GM19099 (cell line): ENCODE data around the gene TTC34.

Experiments
- POLR2A ChIP-seq: IDR thresholded peaks from 3 replicates; pipeline ENCODE4 v1.6.1; 2011; ENCODE audit warnings: low read depth; ENCODE audit not compliant: insufficient read length; ENCODE audit errors: extremely low read depth

TTC34 gene

GRCh38 chr1:2639203-2639602 lies 162.3 kb downstream of the TTC34 start:
- no peak for TF ChIP-seq POLR2A

DNA sequence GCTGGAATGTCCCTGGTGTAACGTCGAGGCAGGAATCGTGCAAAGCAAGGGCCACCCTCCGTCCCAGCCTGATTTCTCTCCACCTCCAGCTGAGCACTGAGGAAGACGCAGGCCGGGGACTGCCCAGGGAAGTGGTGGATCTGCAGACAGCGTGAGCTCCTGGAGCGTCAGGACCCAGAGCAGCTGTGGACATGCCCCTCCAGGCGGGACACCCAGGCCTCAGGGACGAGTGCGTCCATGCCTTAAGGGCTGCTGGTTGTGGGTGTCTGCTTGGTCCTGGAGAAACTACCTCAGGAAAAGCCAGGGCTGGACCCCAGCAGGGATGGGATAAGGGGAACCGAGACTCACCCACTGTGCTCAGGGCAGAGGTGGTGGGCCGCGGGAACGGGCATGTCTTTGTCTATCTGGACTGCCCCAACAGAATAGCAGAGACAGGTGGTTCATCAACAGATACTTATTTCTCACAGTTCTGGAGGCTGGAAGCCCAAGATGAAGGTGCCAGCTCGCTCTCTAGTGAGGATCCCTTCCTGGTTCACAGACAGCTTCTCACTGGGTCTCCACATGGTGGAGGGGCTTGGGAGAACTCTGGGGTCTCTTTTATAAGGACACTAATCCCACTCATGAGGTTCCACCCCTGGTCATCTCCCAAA lies 162.9 kb downstream of the TTC34 start:
- TF ChIP-seq POLR2A: no peak

GRCh38 chr1:2637442-2638145 lies 163.9 kb downstream of the TTC34 start:
- no peak for TF ChIP-seq POLR2A

DNA sequence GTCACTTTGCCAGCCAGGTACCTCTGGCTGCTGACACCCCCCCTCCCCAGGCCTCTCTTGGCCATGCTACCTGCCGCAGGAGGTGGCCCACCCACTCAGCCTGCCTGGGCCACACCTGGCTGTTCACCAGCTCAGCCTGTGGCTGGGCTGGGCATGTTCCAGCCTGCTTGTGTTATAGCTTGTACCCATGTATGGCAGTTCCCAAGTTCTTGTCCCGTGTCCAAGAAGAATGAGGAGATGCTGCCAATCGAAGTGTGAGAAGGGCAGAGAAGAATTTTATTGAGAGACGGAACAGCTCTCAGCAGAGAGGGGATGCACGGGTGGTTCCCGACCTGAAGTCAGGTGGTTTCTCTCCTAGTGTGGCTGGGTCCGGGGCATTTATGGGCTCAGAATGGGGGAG lies 164.8 kb downstream of the TTC34 start:
- no peak for TF ChIP-seq POLR2A

- no peak for TF ChIP-seq POLR2A
Observed at GRCh38 chr1:2635361-2636010, 166.0 kb downstream of the TTC34 start.

DNA sequence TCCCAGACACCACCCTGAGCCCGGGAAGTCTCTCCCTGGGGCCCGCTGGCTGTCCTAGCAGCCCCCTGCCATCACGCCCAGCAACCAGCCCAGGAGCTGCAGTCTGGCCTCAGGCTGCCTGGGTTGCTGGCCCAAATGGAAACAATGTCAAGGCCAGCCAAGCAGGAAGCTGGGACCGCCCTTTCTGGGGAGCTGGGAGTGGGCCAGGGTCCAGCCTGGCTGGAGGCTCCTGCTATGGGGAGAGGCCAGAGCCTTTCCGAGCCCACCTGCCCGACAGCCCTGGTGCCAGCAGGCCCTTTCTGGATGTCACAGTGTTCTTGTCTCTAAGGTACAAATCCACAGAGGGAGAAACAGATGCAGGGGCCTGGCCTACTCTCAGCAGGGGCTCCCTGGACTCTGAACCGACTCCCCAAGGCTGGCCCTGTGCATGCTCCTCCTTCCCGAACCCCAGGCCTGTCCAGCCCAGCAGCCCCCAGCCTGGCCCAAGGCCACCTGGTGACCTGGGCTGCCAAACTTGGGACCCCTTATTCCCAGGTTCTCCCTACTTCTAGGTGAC lies 167.5 kb downstream of the TTC34 start:
- TF ChIP-seq POLR2A: no peak

DNA sequence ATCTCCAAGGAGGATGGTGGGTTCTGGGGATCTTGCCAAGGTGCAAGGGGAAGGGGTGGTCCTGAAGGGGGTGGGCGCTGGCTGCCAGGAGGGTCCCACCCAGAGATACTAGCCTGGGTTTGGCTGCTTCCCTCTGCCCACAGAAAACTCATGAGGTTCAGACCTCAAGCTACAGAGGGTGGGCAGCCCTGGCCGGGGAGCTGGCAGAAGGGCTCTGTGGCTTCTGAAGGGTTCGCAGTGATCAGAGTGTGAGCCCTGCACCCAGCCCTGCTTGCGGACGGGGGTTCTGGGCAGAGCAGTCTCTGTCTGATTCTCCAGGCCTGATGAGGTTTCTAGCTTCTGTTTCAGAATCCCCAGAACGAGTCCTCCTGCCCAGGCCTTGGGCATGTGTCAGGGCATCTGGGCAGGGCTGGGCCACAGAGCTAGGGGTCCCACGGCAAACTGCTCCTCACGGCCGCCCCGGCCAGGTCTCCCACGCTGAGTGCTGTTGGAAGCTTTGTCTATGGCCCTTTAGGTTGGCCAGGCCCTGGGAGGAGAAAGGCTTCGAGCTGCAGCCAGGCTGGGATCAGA lies 168.0 kb downstream of the TTC34 start:
- TF ChIP-seq POLR2A: no peak

GRCh38 chr1:2632561-2633361 lies 168.7 kb downstream of the TTC34 start, which contains the start of gene MMEL1:
TSS of gene MMEL1 (minus strand) at chr1:2633016. CDS start at chr1:2629484, 3,532 bp downstream.
- TF ChIP-seq POLR2A: no peak

DNA sequence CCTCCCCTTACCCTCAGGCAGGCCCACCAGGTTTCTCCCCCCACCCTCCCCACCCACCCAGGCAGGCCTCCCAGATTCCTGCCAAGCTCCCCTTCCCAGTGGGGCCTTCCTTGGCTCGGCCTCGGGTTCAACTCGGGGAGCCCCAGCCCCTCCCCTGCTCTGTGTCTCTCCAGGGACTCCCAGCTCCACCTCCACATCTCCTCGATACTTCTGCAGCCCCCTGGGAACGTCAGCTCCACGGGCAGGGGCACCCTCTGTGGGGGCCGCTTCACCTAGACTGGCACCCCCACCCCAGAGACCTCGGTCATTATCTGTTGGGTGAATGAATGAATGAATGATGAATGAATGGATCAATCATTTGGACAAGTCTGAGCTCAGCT lies 169.5 kb downstream of the TTC34 start:
- no peak for TF ChIP-seq POLR2A

DNA sequence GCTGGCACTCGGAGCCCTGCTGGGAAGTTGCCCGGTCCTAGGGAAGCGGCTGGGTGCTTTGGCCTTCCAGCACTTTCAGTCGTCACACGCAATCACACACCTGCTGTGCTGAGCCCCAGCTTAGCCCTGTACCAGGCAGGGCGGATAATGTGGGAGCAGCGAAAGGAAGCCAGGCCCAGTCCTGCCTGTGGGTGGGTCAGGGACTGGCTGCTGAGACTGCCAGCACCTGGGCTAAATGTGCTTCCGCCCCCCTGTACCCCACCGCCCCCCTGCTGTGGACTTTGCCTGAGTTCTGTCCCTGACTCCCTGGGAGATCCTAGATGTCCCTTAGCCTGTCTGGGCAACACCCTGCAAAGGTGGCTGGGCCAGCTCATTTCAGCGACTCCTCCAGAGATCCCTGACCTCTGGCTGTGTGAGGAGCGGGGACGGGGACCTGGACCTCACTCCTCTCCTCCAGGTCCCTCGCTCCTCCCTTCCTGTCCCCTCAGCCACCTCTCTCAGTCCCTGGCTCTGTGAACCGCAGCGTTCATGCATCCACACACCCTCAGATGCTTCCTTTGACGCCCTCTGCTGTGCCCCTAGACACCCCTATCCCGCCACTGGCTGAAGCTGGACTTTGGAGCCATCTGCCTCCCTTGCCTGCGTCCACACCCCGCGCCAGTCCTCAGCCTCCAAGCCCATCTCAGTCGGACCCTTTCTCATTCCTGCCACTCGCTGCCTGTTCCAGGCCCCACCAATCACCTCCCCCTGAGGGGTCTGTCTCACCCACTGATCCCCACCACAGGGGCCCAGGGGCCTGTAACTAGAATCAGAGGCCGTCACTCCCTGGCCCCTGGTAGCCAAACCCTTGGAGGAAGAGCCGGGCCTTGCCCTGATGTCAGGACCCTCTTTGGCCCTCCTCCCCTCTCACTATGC lies 170.1 kb downstream of the TTC34 start:
- no peak for TF ChIP-seq POLR2A

- no peak for TF ChIP-seq POLR2A
Observed at GRCh38 chr1:2630498-2631135, 170.9 kb downstream of the TTC34 start.

DNA sequence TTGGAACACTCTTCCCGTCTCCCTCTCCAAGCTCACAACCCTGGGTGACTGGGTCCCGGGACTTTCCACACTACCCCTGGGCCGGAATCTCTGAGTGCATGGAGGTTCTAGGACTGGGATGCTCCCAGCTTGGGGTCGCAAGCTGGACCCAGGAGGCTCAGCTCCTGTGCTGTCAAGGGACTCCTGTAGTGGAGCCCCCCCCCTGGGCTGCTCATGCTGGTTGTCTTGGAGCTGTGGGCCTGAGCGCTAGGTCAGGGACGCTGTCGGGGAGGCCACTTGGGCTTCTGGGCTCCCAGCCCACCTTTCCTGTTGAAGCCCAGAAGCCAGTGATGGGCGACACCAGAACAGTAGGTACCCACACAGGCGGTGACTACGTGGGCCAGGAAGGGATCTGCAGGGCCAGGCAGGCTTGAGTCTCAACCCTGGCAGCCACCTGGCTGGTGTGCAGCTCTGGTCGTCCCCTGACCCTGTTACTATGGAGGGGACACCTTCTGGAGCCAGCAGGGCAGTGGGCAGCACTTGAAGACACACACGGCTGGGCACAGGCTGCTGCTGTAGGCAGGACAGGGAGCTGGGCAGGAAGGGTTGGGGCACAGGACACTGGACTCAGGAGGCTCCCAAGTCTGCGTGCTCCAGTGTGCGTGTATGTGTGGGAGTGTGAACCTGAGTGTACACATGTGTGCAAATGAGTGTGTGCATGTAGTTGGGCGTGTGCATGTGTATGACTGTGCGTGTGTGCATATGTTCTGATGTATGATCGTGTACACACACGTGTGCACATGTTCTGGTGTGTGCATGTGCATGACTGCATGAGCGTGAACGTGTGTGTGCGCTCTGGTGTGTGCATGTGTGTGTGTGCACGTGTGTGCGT lies 171.6 kb downstream of the TTC34 start:
- TF ChIP-seq POLR2A: no peak
